22Rv1 (cell line): ENCODE data around the gene SMAGP.
"Not testable (repeated sequence)": the region's sequence is repeated elsewhere in the genome, so short reads cannot be mapped to it uniquely, and the experiment has no call there.

Experiments used
- CTCF ChIP-seq: fragments of 450-650 bp; IDR thresholded peaks from 2 replicates; pipeline ENCODE4 v1.5.1; 2017; ENCODE audit warnings: mild to moderate bottlenecking
- ZFX ChIP-seq: fragments of 450-650 bp; IDR thresholded peaks from 2 replicates; pipeline ENCODE4 v1.6.1; 2017; ENCODE audit warnings: antibody characterized with exemption, borderline replicate concordance

DNA sequence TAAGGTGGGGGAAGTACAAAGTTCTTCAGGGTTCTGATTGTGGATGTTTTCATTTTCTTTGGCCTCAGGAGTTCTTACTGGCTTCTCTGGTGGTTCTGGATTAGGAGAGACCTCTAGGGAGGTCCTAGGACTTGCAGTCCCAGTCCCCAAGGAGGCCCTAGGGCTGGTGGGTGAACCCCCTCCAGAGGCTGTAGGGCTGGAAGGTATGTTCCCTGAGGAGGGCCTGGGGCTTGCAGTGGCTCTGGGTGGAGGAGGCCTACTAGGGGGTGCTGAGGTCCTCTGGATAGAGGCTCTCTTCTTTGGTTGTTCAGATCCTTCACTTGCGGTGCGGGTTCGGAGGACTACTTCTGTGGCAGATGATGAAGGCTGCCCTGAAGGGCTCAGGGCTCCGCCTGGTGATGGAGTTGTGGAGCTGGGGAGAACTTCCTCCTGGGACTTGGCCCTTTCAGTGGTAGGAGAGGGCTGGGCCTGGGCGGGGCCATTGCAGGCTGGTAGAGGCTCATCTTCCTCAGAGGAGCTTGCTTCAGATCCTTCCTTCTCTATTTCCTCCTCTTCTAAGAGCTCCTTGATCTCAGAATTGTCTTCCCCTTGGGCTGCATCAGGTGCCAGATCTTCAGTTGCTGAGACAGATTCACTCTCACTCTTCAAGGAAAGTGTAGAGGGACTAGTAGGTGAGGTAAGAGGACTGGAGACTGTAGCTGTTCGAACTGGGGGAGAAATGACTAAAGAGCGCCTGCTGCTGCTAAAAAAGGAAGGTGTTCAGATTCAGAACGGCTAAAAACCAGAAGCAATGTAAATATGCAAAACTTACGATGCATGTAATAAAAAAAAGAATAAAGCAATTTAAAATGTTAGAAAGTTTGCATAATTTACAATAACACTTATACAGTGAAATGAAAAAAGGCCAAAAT lies 21.6 kb upstream of the SMAGP start:
- TF ChIP-seq CTCF, ZFX: not testable (repeated sequence)
